Liver (tissue), 9 donors: ENCODE results near the gene ENO3. TPM values are rescaled to one million over a fixed set of nuclear protein-coding genes. Genes with fewer than 3 reads are reported as not detected.

Experiments used
- DNase-seq: peaks from one replicate; pipeline ENCODE4 v3.0.0-alpha.2; 2017; ENCODE audit warnings: low spot score
- H3K27ac ChIP-seq, 2 donors: one replicate each; pipeline ENCODE4 v1.7.0; 2013; ENCODE audit warnings: inconsistent platforms in 2 of 2, low read length in 2 of 2, control low read depth in 1 of 2, low read depth in 1 of 2, mild to moderate bottlenecking in 1 of 2
- H3K27me3 ChIP-seq, 4 donors: one replicate each; pipeline versions ENCODE4 v1.6.1 to v1.7.0; 2013; ENCODE audit warnings: low read length in 3 of 4, inconsistent platforms in 1 of 4, mild to moderate bottlenecking in 1 of 4, moderate library complexity in 1 of 4; ENCODE audit not compliant: control insufficient read depth in 4 of 4, insufficient read depth in 4 of 4
- H3K36me3 ChIP-seq, 4 donors: one replicate each; pipeline versions ENCODE4 v1.6.1 to v1.7.0; 2013; ENCODE audit warnings: low read length in 3 of 4, mild to moderate bottlenecking in 3 of 4, low read depth in 1 of 4, moderate library complexity in 1 of 4; ENCODE audit not compliant: control insufficient read depth in 4 of 4, insufficient read depth in 3 of 4
- H3K4me1 ChIP-seq, 4 donors: one replicate each; pipeline versions ENCODE4 v1.6.1 to v1.7.0; 2013; ENCODE audit warnings: low read length in 3 of 4, mild to moderate bottlenecking in 3 of 4, moderate library complexity in 1 of 4; ENCODE audit not compliant: control insufficient read depth in 4 of 4, insufficient read depth in 4 of 4
- H3K4me3 ChIP-seq, 3 donors: one replicate each; pipeline versions ENCODE4 v1.6.1 to v1.7.0; 2013; ENCODE audit warnings: low read length in 3 of 3, control low read depth in 1 of 3, low read depth in 1 of 3, mild to moderate bottlenecking in 1 of 3
- H3K9ac ChIP-seq, 2 donors: one replicate each; pipeline ENCODE4 v1.7.0; 2013; ENCODE audit warnings: low read length in 2 of 2, mild to moderate bottlenecking in 2 of 2, moderate library complexity in 2 of 2, control low read depth in 1 of 2, low read depth in 1 of 2
- H3K9me3 ChIP-seq, 4 donors: one replicate each; pipeline versions ENCODE4 v1.6.1 to v1.7.0; 2013; ENCODE audit warnings: low read length in 3 of 4; ENCODE audit not compliant: control insufficient read depth in 4 of 4
- EGR1 ChIP-seq, 2 donors: IDR thresholded peaks; 2 replicates each; pipeline ENCODE4 v1.6.1; 2016 to 2018; ENCODE audit warnings: antibody characterized with exemption in 2 of 2, low read depth in 2 of 2
- FOXA1 ChIP-seq: IDR thresholded peaks from 2 replicates; pipeline ENCODE4 v1.6.1; 2016; ENCODE audit warnings: antibody characterized with exemption
- FOXA2 ChIP-seq: IDR thresholded peaks from 2 replicates; pipeline ENCODE4 v1.6.1; 2016; ENCODE audit warnings: antibody characterized with exemption
- GABPA ChIP-seq, 2 donors: IDR thresholded peaks in 1 of 2; conservative IDR thresholded peaks in 1 of 2; 2 replicates each; pipeline ENCODE4 v1.6.1; 2016; ENCODE audit warnings: antibody characterized with exemption in 2 of 2, mild to moderate bottlenecking in 1 of 2, moderate library complexity in 1 of 2
- HNF4A ChIP-seq, 2 donors: conservative IDR thresholded peaks; 2 replicates each; pipeline ENCODE4 v1.6.1; 2016; ENCODE audit warnings: antibody characterized with exemption in 2 of 2, mild to moderate bottlenecking in 2 of 2
- HNF4G ChIP-seq: IDR thresholded peaks from 2 replicates; pipeline ENCODE4 v1.6.1; 2016; ENCODE audit warnings: antibody characterized with exemption
- JUND ChIP-seq, 2 donors: IDR thresholded peaks; 2 replicates each; pipeline ENCODE4 v1.6.1; 2016; ENCODE audit warnings: antibody characterized with exemption in 2 of 2
- NR2F2 ChIP-seq: IDR thresholded peaks from 2 replicates; pipeline ENCODE4 v1.6.1; 2016; ENCODE audit warnings: antibody characterized with exemption
- RAD21 ChIP-seq, 2 donors: IDR thresholded peaks; 2 replicates each; pipeline ENCODE4 v1.6.1; 2016; ENCODE audit warnings: antibody characterized with exemption in 2 of 2, mild to moderate bottlenecking in 2 of 2
- YY1 ChIP-seq: IDR thresholded peaks from 2 replicates; pipeline ENCODE4 v1.6.1; 2016; ENCODE audit warnings: antibody characterized with exemption, mild to moderate bottlenecking
- WGBS: extraction: QIAGEN DNeasy Blood & Tissue Kit; methylation state at CpG from one replicate; pipeline ENCODE4 v1.1.7; 2013; 5-methylcytosine and 5-hydroxymethylcytosine counted together
- polyA plus RNA-seq, 2 donors: library from polyadenylated mRNA; stranded (reverse) in 1 of 2; unstranded in 1 of 2; fragments of 200-250 nt in 1 of 2; fragments of >200 nt in 1 of 2; fragmentation: Nextera tagmentation in 1 of 2; extraction: Ambion mirVana in 1 of 2; gene quantifications; one replicate each; pipeline versions ENCODE4 v1.2.1 to v1.2.3, GENCODE V29; 2013 to 2015
- total RNA-seq, 2 donors: library from RNA; depleted of rRNA; stranded (reverse); fragments of >200 nt; gene quantifications; one replicate each; pipeline ENCODE4 v1.2.3, GENCODE V29; 2014
- TF ChIP-seq, protein P1 (sequence below): IDR thresholded peaks from 2 replicates; pipeline ENCODE4 v1.6.1; 2016; ENCODE audit warnings: antibody characterized with exemption, mild to moderate bottlenecking
- TF ChIP-seq, protein P2 (sequence below): IDR thresholded peaks from 2 replicates; pipeline ENCODE4 v1.6.1; 2016; ENCODE audit warnings: antibody characterized with exemption
- TF ChIP-seq, protein P3 (sequence below): fragments of 150-350 bp; IDR thresholded peaks from 2 replicates; pipeline ENCODE4 v1.5.1; 2017; ENCODE audit warnings: improper control_type of control experiment, low read depth, low read length; ENCODE audit not compliant: missing input control
- TF ChIP-seq, protein P4 (sequence below): IDR thresholded peaks from 2 replicates; pipeline ENCODE4 v1.6.1; 2016; ENCODE audit warnings: antibody characterized with exemption
- donor health status: healthy.
- donor health status: healthy.
- donor health status: healthy.
- donor health status: healthy.
- donor health status: healthy.

ENO3 gene
- total and polyA plus RNA-seq, 4 donors: 26.3 to 117 (median 30.8) TPM

DNA sequence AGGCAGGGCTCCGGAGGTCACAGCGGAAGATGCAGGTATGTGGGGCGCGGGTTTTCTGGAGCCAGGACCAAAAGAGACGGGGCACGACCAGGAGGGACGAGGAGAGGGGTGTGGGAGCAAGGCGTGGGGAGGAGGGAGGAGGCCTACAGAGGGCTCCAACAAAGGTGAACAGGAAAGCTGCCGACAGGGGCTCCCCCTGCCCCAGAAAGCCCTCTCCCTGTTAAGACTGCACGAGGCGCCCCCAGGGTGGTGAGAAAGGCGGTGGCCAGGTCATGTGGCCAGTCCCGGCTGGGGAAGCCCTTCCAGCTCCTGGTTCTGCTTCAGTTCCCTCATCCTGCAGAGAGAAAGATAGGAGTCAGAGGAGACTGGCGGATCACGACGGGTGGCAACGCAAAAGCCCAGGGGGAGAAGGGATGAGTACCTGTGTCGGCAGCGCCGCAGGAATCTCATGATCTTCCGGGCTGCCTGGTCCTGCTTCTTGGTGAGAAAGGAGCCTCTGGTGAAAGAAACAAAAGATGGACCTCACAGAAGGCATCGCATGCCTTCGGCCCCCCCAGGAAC lies 17.6 kb downstream of the ENO3 start:
- Histone ChIP-seq H3K36me3 (peaks cover 0 to 6% (median 4%) of the 10 kb centered on the region in 4 donors), H3K27ac (peak overlapping the region; percentile 97 to 99), H3K9ac (peak overlapping the region; percentile 36 to 84), H3K4me1 (peaks cover 7 to 52% (median 32%) of the 10 kb centered on the region in 4 donors), H3K4me3 (peak overlapping the region; percentile 41 to 73 (median 71)), H3K27me3 (no peaks in the 10 kb centered on the region), H3K9me3 (no peaks in the 10 kb centered on the region)
- WGBS: 16% methylated on average over 23 of the region's 23 CpGs
- TF ChIP-seq, protein P1, sequence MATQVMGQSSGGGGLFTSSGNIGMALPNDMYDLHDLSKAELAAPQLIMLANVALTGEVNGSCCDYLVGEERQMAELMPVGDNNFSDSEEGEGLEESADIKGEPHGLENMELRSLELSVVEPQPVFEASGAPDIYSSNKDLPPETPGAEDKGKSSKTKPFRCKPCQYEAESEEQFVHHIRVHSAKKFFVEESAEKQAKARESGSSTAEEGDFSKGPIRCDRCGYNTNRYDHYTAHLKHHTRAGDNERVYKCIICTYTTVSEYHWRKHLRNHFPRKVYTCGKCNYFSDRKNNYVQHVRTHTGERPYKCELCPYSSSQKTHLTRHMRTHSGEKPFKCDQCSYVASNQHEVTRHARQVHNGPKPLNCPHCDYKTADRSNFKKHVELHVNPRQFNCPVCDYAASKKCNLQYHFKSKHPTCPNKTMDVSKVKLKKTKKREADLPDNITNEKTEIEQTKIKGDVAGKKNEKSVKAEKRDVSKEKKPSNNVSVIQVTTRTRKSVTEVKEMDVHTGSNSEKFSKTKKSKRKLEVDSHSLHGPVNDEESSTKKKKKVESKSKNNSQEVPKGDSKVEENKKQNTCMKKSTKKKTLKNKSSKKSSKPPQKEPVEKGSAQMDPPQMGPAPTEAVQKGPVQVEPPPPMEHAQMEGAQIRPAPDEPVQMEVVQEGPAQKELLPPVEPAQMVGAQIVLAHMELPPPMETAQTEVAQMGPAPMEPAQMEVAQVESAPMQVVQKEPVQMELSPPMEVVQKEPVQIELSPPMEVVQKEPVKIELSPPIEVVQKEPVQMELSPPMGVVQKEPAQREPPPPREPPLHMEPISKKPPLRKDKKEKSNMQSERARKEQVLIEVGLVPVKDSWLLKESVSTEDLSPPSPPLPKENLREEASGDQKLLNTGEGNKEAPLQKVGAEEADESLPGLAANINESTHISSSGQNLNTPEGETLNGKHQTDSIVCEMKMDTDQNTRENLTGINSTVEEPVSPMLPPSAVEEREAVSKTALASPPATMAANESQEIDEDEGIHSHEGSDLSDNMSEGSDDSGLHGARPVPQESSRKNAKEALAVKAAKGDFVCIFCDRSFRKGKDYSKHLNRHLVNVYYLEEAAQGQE: no peak
- TF ChIP-seq EGR1 (IDR thresholded peaks at IDR 0.05; ENCODE audit: low read depth in 2 of 2) (no peak), GABPA (IDR thresholded peaks at IDR 0.05 in 1 of 2, conservative IDR thresholded peaks at IDR 0.05 in 1 of 2) (no peak)
- no peak for DNase-seq

DNA sequence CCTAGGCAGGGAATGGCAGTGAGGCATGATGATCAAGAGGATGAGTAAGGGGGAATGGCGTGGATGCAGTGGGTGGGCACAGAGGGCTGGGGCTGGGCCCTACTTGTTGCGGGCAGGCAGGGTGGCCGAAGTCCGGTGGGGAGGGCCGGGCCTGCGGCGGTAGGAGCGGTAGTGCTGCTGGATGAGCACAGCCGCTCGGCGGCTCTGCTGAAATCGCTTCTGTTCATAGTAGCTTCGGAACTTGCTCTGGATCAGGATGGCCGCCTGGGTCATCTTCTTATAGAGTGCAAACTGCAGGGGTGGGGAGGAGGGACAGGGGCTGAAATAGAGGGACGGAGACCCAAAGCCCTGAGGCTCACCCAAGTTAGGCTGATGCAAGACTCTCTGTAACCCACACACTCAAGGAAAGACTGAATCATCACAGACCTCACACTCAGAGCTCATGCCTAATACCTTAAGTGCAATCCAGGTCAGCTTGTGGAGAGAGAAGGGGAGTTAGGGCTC lies 18.2 kb downstream of the ENO3 start:
- no peak for DNase-seq
- H3K4me1 ChIP-seq: peaks cover 7 to 52% (median 33%) of the 10 kb centered on the region in 4 donors

DNA sequence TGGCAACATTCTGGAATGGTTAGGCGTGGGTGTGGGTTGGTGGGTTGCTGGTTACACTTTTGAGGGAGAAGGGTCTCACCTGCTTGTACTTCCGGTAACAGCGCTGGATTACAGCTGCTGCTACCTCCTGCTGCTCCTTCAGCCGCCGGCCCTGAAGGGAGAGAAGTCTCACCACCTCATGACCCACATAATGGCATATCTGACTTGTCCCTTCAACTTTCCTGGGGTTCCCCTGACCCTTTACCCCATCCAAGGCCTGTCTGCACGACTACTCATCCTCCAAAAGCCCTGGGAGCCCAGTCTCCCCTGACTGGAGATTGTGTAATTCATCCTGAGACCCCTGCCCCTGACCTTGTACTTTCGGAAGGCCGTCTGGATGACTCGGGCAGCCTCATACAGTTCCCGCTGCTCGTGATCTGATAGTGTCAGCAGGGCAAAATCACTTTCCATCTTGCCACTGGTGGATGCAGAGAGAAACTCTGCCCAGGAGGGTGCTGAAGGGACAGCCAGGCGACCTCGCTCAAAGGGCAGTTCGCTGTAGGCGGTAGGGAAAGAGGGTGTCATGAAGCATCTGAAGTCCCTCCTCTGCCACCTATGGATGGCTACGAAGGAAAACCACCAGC lies 18.7 kb downstream of the ENO3 start:
- 36% methylated on average over 16 of the region's 16 CpGs for WGBS
- Histone ChIP-seq H3K27me3 (no peaks in the 10 kb centered on the region), H3K27ac (peak overlapping the region; percentile 97 to 99), H3K4me3 (peak overlapping the region in 2 of 3 donors; percentile 41 to 71), H3K9ac (peak overlapping the region in 1 of 2 donors; percentile 84), H3K9me3 (no peaks in the 10 kb centered on the region), H3K4me1 (peaks cover 7 to 52% (median 33%) of the 10 kb centered on the region in 4 donors), H3K36me3 (peaks cover 3 to 6% (median 6%) of the 10 kb centered on the region in 4 donors)
- DNase-seq: no peak
- no peak for TF ChIP-seq NR2F2
- TF ChIP-seq FOXA1: no peak
- TF ChIP-seq RAD21 (IDR thresholded peaks at IDR 0.05): peak in 1 of 2 donors; percentile 42
- peak; percentile 46 for TF ChIP-seq HNF4G
- TF ChIP-seq, protein P2, sequence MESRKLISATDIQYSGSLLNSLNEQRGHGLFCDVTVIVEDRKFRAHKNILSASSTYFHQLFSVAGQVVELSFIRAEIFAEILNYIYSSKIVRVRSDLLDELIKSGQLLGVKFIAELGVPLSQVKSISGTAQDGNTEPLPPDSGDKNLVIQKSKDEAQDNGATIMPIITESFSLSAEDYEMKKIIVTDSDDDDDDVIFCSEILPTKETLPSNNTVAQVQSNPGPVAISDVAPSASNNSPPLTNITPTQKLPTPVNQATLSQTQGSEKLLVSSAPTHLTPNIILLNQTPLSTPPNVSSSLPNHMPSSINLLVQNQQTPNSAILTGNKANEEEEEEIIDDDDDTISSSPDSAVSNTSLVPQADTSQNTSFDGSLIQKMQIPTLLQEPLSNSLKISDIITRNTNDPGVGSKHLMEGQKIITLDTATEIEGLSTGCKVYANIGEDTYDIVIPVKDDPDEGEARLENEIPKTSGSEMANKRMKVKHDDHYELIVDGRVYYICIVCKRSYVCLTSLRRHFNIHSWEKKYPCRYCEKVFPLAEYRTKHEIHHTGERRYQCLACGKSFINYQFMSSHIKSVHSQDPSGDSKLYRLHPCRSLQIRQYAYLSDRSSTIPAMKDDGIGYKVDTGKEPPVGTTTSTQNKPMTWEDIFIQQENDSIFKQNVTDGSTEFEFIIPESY: no peak
- TF ChIP-seq, protein P3, sequence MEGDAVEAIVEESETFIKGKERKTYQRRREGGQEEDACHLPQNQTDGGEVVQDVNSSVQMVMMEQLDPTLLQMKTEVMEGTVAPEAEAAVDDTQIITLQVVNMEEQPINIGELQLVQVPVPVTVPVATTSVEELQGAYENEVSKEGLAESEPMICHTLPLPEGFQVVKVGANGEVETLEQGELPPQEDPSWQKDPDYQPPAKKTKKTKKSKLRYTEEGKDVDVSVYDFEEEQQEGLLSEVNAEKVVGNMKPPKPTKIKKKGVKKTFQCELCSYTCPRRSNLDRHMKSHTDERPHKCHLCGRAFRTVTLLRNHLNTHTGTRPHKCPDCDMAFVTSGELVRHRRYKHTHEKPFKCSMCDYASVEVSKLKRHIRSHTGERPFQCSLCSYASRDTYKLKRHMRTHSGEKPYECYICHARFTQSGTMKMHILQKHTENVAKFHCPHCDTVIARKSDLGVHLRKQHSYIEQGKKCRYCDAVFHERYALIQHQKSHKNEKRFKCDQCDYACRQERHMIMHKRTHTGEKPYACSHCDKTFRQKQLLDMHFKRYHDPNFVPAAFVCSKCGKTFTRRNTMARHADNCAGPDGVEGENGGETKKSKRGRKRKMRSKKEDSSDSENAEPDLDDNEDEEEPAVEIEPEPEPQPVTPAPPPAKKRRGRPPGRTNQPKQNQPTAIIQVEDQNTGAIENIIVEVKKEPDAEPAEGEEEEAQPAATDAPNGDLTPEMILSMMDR: no peak
- TF ChIP-seq YY1: peak; percentile 30
- TF ChIP-seq GABPA (IDR thresholded peaks at IDR 0.05 in 1 of 2, conservative IDR thresholded peaks at IDR 0.05 in 1 of 2): no peak
- TF ChIP-seq FOXA2: no peak

More for the DNA sequence above, 18.2 kb downstream of the ENO3 start:
- TF ChIP-seq, protein P3: no peak
- TF ChIP-seq FOXA2: no peak
- TF ChIP-seq, protein P4, sequence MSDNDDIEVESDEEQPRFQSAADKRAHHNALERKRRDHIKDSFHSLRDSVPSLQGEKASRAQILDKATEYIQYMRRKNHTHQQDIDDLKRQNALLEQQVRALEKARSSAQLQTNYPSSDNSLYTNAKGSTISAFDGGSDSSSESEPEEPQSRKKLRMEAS: no peak
- TF ChIP-seq YY1: no peak
- TF ChIP-seq JUND (IDR thresholded peaks at IDR 0.05): peak; percentile 30 to 32
- TF ChIP-seq HNF4A (conservative IDR thresholded peaks at IDR 0.05): no peak
- Histone ChIP-seq H3K27ac (peak overlapping the region; percentile 97 to 99), H3K9me3 (no peaks in the 10 kb centered on the region), H3K9ac (peak overlapping the region in 1 of 2 donors; percentile 84), H3K4me3 (peak overlapping the region; percentile 41 to 73 (median 71)), H3K36me3 (peaks cover 3 to 6% (median 4%) of the 10 kb centered on the region in 4 donors), H3K27me3 (no peaks in the 10 kb centered on the region)
- 35% methylated on average over 15 of the region's 15 CpGs for WGBS
